Brain microvascular endothelial cell (primary cell): ENCODE data around the gene TRMT61B.

Experiments used
- DNase-seq: peaks from one replicate; pipeline ENCODE4 v3.0.0-alpha.2; 2020
- H3K27ac ChIP-seq: fragments of 250-450 bp; sonication (Bioruptor Pico); 2 replicates; pipeline ENCODE4 v1.5.1; 2020; ENCODE audit warnings: mild to moderate bottlenecking, moderate library complexity
- H3K27me3 ChIP-seq: fragments of 250-450 bp; sonication (Bioruptor Pico); replicated peaks from 2 replicates; pipeline ENCODE4 v1.5.1; 2020; ENCODE audit warnings: mild to moderate bottlenecking
- H3K36me3 ChIP-seq: fragments of 250-450 bp; sonication (Bioruptor Pico); replicated peaks from 2 replicates; pipeline ENCODE4 v1.5.1; 2020; ENCODE audit warnings: mild to moderate bottlenecking
- H3K4me3 ChIP-seq: 2 replicates; pipeline ENCODE4 v1.5.1; 2011; ENCODE audit warnings: low read depth, mild to moderate bottlenecking, control low read depth, low read length, moderate library complexity
- CTCF ChIP-seq: IDR thresholded peaks from 2 replicates; pipeline ENCODE4 v1.5.1; 2011; ENCODE audit warnings: low read depth, mild to moderate bottlenecking, moderate library complexity, low read length, control low read depth, inconsistent platforms; ENCODE audit errors: missing control alignments
- in situ Hi-C: cut with HindIII; loops from 2 replicates; pipeline ENCODE4 v1.10.0; 2017; ENCODE audit warnings: low sequenced_read_pairs, low pct_ligation_motif_present

Gene TRMT61B

GRCh38 chr2:28855193-28855592 is 14.9 kb downstream of the TRMT61B start:
- H3K36me3 ChIP-seq, result no peaks in the 10 kb centered on the region
- in situ Hi-C loops, result no loop called here
- H3K27ac ChIP-seq, result no peak overlapping the region
- no peak for TF ChIP-seq CTCF
- no peak for DNase-seq
- H3K27me3 ChIP-seq, result no peaks in the 10 kb centered on the region
- H3K4me3 ChIP-seq, result no peak overlapping the region

GRCh38 chr2:28842042-28842441 is 28.1 kb downstream of the TRMT61B start:
- Histone ChIP-seq H3K27me3 (no peaks in the 10 kb centered on the region), H3K36me3 (no peaks in the 10 kb centered on the region), H3K27ac (no peak overlapping the region), H3K4me3 (no peak overlapping the region)
- no peak for DNase-seq
- TF ChIP-seq CTCF, result no peak
- in situ Hi-C loops, result no loop called here

- no peak for DNase-seq
- Histone ChIP-seq H3K36me3 (no peaks in the 10 kb centered on the region), H3K4me3 (no peak overlapping the region), H3K27me3 (no peaks in the 10 kb centered on the region), H3K27ac (no peak overlapping the region)
- in situ Hi-C loops, result no loop called here
- TF ChIP-seq CTCF, result no peak
Observed at GRCh38 chr2:28838971-28839370, 31.1 kb downstream of the TRMT61B start.

- Histone ChIP-seq H3K4me3 (no peak overlapping the region), H3K27ac (no peak overlapping the region), H3K27me3 (no peaks in the 10 kb centered on the region), H3K36me3 (no peaks in the 10 kb centered on the region)
- in situ Hi-C loops, result no loop called here
- TF ChIP-seq CTCF, result no peak
- DNase-seq, result peak; percentile 16
Observed at GRCh38 chr2:28835781-28836180, 34.3 kb downstream of the TRMT61B start.

GRCh38 chr2:28833740-28834470 is 36.2 kb downstream of the TRMT61B start:
- no peaks in the 10 kb centered on the region for H3K27me3 ChIP-seq
- TF ChIP-seq CTCF, result no peak
- DNase-seq, result no peak
- in situ Hi-C loops, result no loop called here
- H3K36me3 ChIP-seq, result no peaks in the 10 kb centered on the region
- no peak overlapping the region for H3K27ac ChIP-seq
- H3K4me3 ChIP-seq, result no peak overlapping the region

- in situ Hi-C loops, result no loop called here
- H3K36me3 ChIP-seq, result no peaks in the 10 kb centered on the region
Observed at GRCh38 chr2:28828382-28828781, 41.7 kb downstream of the TRMT61B start.

More at GRCh38 chr2:28828382-28828781, 41.7 kb downstream of the TRMT61B start:
- DNase-seq, result no peak
- Histone ChIP-seq H3K27me3 (no peaks in the 10 kb centered on the region), H3K27ac (no peak overlapping the region), H3K4me3 (no peak overlapping the region)
- TF ChIP-seq CTCF, result no peak
